ENCODE data around the gene TEX28. TPM values are rescaled to one million over a fixed set of nuclear protein-coding genes. Genes with fewer than 3 reads are reported as not detected.

Gene TEX28
- total RNA-seq, 1 experiment from 2014 or later = not detected

DNA sequence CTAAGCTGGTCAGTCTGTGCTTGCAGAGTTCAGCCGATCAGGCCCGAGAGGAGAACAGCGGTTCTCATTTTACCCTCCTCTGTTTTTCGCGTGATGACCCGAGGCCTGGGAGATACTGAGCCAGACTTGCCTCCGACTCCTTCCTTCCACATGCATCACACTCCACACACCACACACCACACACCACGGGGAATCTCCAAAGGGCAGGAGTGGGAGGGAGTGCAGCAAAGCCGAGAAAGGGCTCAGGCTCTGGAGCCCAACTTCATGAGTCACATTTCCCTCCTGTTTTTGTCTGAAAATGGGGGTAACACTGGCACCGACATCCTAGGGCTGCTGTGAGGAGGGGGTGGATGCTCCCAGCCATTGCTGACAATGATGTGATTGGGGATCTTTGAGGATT lies 39.6 kb upstream of the TEX28 start:
- no peaks in the 10 kb centered on the region for H3K27me3 ChIP-seq (ENCODE audit: insufficient read depth, low read depth)
- H3F3A ChIP-seq (ENCODE audit: insufficient read depth, low read depth) = no peaks in the 10 kb centered on the region
- no peaks in the 10 kb centered on the region for H3K9me3 ChIP-seq (ENCODE audit: insufficient read depth, low read depth)
- ChIA-PET CTCF (no interaction called here), POLR2A (ENCODE audit: unreplicated experiment) (no interaction called here)
- no peaks in the 10 kb centered on the region for H3K79me2 ChIP-seq (ENCODE audit: low read depth)
- H3K9me2 ChIP-seq (ENCODE audit: insufficient read depth) = no peaks in the 10 kb centered on the region
- H2AFZ ChIP-seq = no peak overlapping the region
- H4K20me1 ChIP-seq (ENCODE audit: insufficient read depth) = no peaks in the 10 kb centered on the region
- no peaks in the 10 kb centered on the region for H3K36me3 ChIP-seq (ENCODE audit: low read depth)
- TF ChIP-seq, protein P1, sequence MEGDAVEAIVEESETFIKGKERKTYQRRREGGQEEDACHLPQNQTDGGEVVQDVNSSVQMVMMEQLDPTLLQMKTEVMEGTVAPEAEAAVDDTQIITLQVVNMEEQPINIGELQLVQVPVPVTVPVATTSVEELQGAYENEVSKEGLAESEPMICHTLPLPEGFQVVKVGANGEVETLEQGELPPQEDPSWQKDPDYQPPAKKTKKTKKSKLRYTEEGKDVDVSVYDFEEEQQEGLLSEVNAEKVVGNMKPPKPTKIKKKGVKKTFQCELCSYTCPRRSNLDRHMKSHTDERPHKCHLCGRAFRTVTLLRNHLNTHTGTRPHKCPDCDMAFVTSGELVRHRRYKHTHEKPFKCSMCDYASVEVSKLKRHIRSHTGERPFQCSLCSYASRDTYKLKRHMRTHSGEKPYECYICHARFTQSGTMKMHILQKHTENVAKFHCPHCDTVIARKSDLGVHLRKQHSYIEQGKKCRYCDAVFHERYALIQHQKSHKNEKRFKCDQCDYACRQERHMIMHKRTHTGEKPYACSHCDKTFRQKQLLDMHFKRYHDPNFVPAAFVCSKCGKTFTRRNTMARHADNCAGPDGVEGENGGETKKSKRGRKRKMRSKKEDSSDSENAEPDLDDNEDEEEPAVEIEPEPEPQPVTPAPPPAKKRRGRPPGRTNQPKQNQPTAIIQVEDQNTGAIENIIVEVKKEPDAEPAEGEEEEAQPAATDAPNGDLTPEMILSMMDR (conservative IDR thresholded peaks at IDR 0.05) = no peak
- no peaks in the 10 kb centered on the region for H3K4me1 ChIP-seq (replicated peaks; ENCODE audit: insufficient read depth)
- no TSS peak for BruUV-seq (replicated peaks)
- no peak overlapping the region for H3K27ac ChIP-seq
- DNase-seq = no peak
- H3K4me3 ChIP-seq = no peak overlapping the region
- no peak overlapping the region for H3K4me2 ChIP-seq
- intact Hi-C loops (cut with micrococcal nuclease; ENCODE audit: unreplicated experiment) = no loop called here

DNA sequence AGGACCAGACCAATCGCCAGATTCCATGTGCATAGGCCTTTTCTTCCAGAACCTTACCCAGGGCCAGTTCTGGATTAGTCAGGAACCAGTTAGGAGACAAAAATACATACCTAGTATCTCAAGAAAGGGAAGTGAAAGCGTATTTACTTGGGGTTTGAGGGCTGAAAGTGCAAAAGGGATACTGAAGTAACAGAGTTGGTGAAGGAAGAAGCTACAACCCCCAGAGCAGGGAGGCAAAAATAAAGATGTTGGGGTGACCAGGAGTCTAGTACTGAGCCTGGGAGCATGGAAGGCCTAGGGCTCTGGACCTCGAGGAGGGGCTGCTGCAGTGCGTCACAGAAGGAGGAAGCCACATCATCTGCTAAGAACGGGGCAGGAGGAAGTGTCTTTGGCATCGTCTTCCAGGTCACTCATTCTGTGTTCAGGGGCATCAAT lies 38.9 kb upstream of the TEX28 start:
- intact Hi-C loops (cut with micrococcal nuclease; ENCODE audit: unreplicated experiment) = no loop called here
- Histone ChIP-seq H3K9me3 (ENCODE audit: insufficient read depth, low read depth) (no peaks in the 10 kb centered on the region), H3K4me1 (replicated peaks; ENCODE audit: insufficient read depth) (no peaks in the 10 kb centered on the region), H3K27me3 (ENCODE audit: insufficient read depth, low read depth) (no peaks in the 10 kb centered on the region), H2AFZ (no peak overlapping the region), H3F3A (ENCODE audit: insufficient read depth, low read depth) (no peaks in the 10 kb centered on the region), H3K9me2 (ENCODE audit: insufficient read depth) (no peaks in the 10 kb centered on the region), H3K4me2 (no peak overlapping the region), H4K20me1 (ENCODE audit: insufficient read depth) (no peaks in the 10 kb centered on the region), H3K36me3 (ENCODE audit: low read depth) (no peaks in the 10 kb centered on the region), H3K79me2 (ENCODE audit: low read depth) (no peaks in the 10 kb centered on the region), H3K4me3 (no peak overlapping the region), H3K27ac (no peak overlapping the region)
- TF ChIP-seq, protein P1 (conservative IDR thresholded peaks at IDR 0.05) = no peak
- TF ChIP-seq EZH2 (IDR thresholded peaks at IDR 0.05; ENCODE audit: low read depth) = no peak
- no peak for DNase-seq
- ChIA-PET POLR2A (ENCODE audit: unreplicated experiment) (no interaction called here), CTCF (no interaction called here)
- BruUV-seq (replicated peaks) = no TSS peak

DNA sequence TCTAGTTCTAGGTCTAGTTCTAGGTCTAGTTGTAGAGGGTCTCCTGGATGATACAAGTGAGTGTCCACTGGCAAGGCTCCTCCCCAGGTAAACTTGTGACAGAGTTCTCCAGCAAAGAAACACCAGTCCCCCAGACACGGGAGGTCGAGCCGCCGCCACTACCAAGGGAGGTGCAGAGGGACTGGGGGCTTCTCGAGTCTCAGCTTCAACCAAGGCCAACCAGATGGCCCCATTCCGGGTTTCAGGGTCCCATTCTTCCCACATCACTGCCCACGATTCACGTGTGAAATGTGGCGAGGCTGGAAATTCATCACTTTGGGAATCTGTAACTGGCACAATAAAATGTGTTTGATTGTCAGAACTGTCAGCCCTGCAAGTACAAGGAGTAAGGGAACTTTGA lies 38.2 kb upstream of the TEX28 start:
- no peaks in the 10 kb centered on the region for H4K20me1 ChIP-seq (ENCODE audit: insufficient read depth)
- no peak for DNase-seq
- no peak overlapping the region for H3K4me2 ChIP-seq
- no peaks in the 10 kb centered on the region for H3K4me1 ChIP-seq (replicated peaks; ENCODE audit: insufficient read depth)
- H3K4me3 ChIP-seq = no peak overlapping the region
- H2AFZ ChIP-seq = no peak overlapping the region
- H3K27ac ChIP-seq = no peak overlapping the region
- no peaks in the 10 kb centered on the region for H3K27me3 ChIP-seq (ENCODE audit: insufficient read depth, low read depth)
- TF ChIP-seq, protein P1 (conservative IDR thresholded peaks at IDR 0.05) = no peak
- TF ChIP-seq EZH2 (IDR thresholded peaks at IDR 0.05; ENCODE audit: low read depth) = no peak
- H3K9me3 ChIP-seq (ENCODE audit: insufficient read depth, low read depth) = no peaks in the 10 kb centered on the region
- intact Hi-C loops (cut with micrococcal nuclease; ENCODE audit: unreplicated experiment) = no loop called here
- H3K79me2 ChIP-seq (ENCODE audit: low read depth) = no peaks in the 10 kb centered on the region
- no peaks in the 10 kb centered on the region for H3F3A ChIP-seq (ENCODE audit: insufficient read depth, low read depth)
- ChIA-PET POLR2A (ENCODE audit: unreplicated experiment) (no interaction called here), CTCF (no interaction called here)
- BruUV-seq (replicated peaks) = no TSS peak
- H3K36me3 ChIP-seq (ENCODE audit: low read depth) = no peaks in the 10 kb centered on the region
- no peaks in the 10 kb centered on the region for H3K9me2 ChIP-seq (ENCODE audit: insufficient read depth)
